HepG2 (cell line): ENCODE measurements around the gene BCAR3. TPM values are rescaled to one million over a fixed set of nuclear protein-coding genes. Genes with fewer than 3 reads are reported as not detected.

Experiments used
- ASH2L ChIP-seq: fragments of 300-600, 200-600 bp; sonication (generic); IDR thresholded peaks from 2 replicates; pipeline ENCODE4 v1.7.0; 2017; ENCODE audit warnings: low read depth, mild to moderate bottlenecking, moderate library complexity, mixed read lengths, low read length; ENCODE audit not compliant: insufficient read length
- ELF3 ChIP-seq: IDR thresholded peaks from 2 replicates; pipeline ENCODE4 v1.6.1; 2016; ENCODE audit warnings: missing genetic modification reagents, missing compliant biosample characterization
- GMEB1 ChIP-seq: sonication (generic); formaldehyde crosslinking; IDR thresholded peaks from 2 replicates; pipeline ENCODE4 v1.5.1; 2020; ENCODE audit warnings: missing genetic modification reagents, mild to moderate bottlenecking, borderline replicate concordance
- KLF16 ChIP-seq, 2 experiments: sonication (generic) in 1 of 2; formaldehyde crosslinking in 1 of 2; IDR thresholded peaks; 2 replicates each; pipeline versions ENCODE4 v1.6.1 to v1.8.0; 2016 to 2023; ENCODE audit warnings: missing genetic modification reagents in 2 of 2, missing compliant biosample characterization in 1 of 2
- MTF2 ChIP-seq: sonication (generic); formaldehyde crosslinking; IDR thresholded peaks from 2 replicates; pipeline ENCODE4 v1.5.0; 2020; ENCODE audit warnings: missing genetic modification reagents, borderline replicate concordance
- SAFB2 ChIP-seq: sonication (generic); formaldehyde crosslinking; IDR thresholded peaks from 2 replicates; pipeline ENCODE4 v1.5.1; 2020; ENCODE audit warnings: missing genetic modification reagents, low read depth, mild to moderate bottlenecking, borderline replicate concordance
- ZBTB42 ChIP-seq: sonication (generic); formaldehyde crosslinking; IDR thresholded peaks from 2 replicates; pipeline ENCODE4 v1.5.0; 2020; ENCODE audit warnings: mild to moderate bottlenecking, missing genetic modification reagents
- ZNF17 ChIP-seq: sonication (generic); formaldehyde crosslinking; IDR thresholded peaks from 2 replicates; pipeline ENCODE4 v1.5.0; 2020; ENCODE audit warnings: mild to moderate bottlenecking, missing genetic modification reagents
- ZNF232 ChIP-seq: sonication (generic); formaldehyde crosslinking; IDR thresholded peaks from 2 replicates; pipeline ENCODE4 v1.4.0; 2020; ENCODE audit warnings: missing genetic modification reagents, borderline replicate concordance
- ZNF564 ChIP-seq: sonication (generic); formaldehyde crosslinking; IDR thresholded peaks from 2 replicates; pipeline ENCODE4 v1.8.1; 2023; ENCODE audit warnings: mild to moderate bottlenecking, missing genetic modification reagents
- polyA plus RNA-seq, 8 experiments: library from polyadenylated mRNA; depleted of rRNA in 3 of 8; stranded (reverse) in 7 of 8; unstranded in 1 of 8; fragments of >200 nt; fragmentation: Illumina TruSeq in 4 of 8; extraction: Trizol in 4 of 8; gene quantifications; 2 replicates each; pipeline versions ENCODE4 v1.2.1 to v1.2.3, GENCODE V29; 2011 to 2016; ENCODE audit warnings: low read depth in 4 of 8, missing spikeins in 1 of 8, mixed read lengths in 1 of 8; ENCODE audit not compliant: insufficient read depth in 1 of 8
- total RNA-seq, 5 experiments: library from RNA; depleted of rRNA; stranded (reverse); fragments of >200 nt; fragmentation: Illumina TruSeq; extraction: Trizol; gene quantifications; 2 replicates each; pipeline ENCODE4 v1.2.3, GENCODE V29; 2016; ENCODE audit warnings: low read depth in 1 of 5
- TF ChIP-seq, protein P1 (sequence below): sonication (generic); formaldehyde crosslinking; IDR thresholded peaks from 2 replicates; pipeline ENCODE4 v1.4.0; 2020; ENCODE audit warnings: mild to moderate bottlenecking, missing genetic modification reagents, borderline replicate concordance
- TF ChIP-seq, protein P2 (sequence below): sonication (generic); formaldehyde crosslinking; IDR thresholded peaks from 2 replicates; pipeline ENCODE4 v1.8.0; 2022; ENCODE audit warnings: mild to moderate bottlenecking, missing genetic modification reagents, borderline replicate concordance
- TF ChIP-seq, protein P3 (sequence below): sonication (generic); formaldehyde crosslinking; IDR thresholded peaks from 2 replicates; pipeline ENCODE4 v1.4.0; 2020; ENCODE audit warnings: missing genetic modification reagents

The BCAR3 gene
- total and polyA plus RNA-seq, 2 of the 13 experiments (the other 11 are each of a cell fraction or from before 2014, with no cell fraction given): 3.6 to 4.8 TPM

DNA sequence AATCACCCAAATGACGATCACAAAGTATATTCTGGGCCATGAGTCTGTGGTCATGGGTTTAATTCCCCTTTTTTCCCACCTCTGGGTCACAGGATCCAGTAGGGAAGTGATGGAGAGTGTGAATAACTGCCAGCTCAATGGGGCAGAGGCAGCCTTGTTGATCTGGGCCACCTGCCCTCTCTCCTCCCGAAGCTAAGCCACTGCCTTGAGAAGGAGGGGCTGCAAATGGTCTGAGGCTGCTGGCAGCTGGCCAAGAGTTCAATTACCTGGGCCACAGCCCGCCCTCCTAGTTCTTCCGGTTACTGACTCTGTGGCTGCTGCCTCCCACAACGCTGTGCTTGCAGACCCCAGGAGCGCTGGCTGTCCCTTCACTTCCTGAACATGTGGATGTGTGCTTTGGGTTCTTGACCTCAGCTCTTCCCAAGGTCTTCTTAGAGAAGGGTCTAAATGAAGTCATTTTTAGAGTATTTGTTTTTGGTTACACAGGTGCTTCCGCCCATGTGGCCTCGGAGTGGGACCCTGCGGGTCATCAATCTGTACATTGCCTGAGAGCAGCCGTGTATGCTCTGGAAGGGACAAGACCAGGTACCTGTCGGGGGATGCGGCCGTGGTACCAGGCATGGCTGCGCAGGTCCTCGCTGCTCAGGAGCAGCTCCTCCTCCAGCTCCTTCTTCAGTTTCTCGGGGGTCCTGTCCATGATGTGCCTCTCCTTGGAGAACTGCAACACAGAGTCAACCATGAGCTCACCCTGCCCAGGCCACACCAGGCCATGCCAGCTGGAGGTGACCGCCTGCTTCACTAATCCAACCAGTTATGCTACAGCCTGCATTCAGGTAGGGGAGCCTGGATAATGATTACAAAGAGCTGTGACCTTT is 89.7 kb downstream of the BCAR3 start (continued):
- TF ChIP-seq ZNF564 (CRISPR knock-in tag) (peak; percentile 81), MTF2 (CRISPR knock-in tag) (no peak), ELF3 (CRISPR knock-in tag) (peak; percentile 98), ZNF17 (CRISPR knock-in tag) (no peak), ZNF232 (peak; percentile 68), SAFB2 (CRISPR knock-in tag) (no peak; the same call in 1 of the 2 replicates), KLF16 (CRISPR knock-in tag; IDR thresholded peaks at IDR 0.05) (peak in 1 of 2 experiments; percentile 63; a peak in 2 of 4 replicates), ASH2L (peak; percentile 36), GMEB1 (CRISPR knock-in tag) (no peak), ZBTB42 (CRISPR knock-in tag) (0 out of 2 replicates have a peak, but pooled peaks have one; percentile 23)
- TF ChIP-seq, protein P1, sequence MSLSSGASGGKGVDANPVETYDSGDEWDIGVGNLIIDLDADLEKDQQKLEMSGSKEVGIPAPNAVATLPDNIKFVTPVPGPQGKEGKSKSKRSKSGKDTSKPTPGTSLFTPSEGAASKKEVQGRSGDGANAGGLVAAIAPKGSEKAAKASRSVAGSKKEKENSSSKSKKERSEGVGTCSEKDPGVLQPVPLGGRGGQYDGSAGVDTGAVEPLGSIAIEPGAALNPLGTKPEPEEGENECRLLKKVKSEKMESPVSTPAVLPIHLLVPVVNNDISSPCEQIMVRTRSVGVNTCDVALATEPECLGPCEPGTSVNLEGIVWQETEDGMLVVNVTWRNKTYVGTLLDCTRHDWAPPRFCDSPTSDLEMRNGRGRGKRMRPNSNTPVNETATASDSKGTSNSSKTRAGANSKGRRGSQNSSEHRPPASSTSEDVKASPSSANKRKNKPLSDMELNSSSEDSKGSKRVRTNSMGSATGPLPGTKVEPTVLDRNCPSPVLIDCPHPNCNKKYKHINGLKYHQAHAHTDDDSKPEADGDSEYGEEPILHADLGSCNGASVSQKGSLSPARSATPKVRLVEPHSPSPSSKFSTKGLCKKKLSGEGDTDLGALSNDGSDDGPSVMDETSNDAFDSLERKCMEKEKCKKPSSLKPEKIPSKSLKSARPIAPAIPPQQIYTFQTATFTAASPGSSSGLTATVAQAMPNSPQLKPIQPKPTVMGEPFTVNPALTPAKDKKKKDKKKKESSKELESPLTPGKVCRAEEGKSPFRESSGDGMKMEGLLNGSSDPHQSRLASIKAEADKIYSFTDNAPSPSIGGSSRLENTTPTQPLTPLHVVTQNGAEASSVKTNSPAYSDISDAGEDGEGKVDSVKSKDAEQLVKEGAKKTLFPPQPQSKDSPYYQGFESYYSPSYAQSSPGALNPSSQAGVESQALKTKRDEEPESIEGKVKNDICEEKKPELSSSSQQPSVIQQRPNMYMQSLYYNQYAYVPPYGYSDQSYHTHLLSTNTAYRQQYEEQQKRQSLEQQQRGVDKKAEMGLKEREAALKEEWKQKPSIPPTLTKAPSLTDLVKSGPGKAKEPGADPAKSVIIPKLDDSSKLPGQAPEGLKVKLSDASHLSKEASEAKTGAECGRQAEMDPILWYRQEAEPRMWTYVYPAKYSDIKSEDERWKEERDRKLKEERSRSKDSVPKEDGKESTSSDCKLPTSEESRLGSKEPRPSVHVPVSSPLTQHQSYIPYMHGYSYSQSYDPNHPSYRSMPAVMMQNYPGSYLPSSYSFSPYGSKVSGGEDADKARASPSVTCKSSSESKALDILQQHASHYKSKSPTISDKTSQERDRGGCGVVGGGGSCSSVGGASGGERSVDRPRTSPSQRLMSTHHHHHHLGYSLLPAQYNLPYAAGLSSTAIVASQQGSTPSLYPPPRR (CRISPR knock-in tag): peak; percentile 75; the same call in 1 of the 2 replicates
- TF ChIP-seq, protein P2, sequence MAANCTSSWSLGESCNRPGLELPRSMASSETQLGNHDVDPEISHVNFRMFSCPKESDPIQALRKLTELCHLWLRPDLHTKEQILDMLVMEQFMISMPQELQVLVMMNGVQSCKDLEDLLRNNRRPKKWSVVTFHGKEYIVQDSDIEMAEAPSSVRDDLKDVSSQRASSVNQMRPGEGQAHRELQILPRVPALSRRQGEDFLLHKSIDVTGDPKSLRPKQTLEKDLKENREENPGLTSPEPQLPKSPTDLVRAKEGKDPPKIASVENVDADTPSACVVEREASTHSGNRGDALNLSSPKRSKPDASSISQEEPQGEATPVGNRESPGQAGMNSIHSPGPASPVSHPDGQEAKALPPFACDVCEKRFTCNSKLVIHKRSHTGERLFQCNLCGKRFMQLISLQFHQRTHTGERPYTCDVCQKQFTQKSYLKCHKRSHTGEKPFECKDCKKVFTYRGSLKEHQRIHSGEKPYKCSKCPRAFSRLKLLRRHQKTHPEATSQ (CRISPR knock-in tag): 0 out of 2 replicates have a peak, but pooled peaks have one; percentile 14
- TF ChIP-seq, protein P3, sequence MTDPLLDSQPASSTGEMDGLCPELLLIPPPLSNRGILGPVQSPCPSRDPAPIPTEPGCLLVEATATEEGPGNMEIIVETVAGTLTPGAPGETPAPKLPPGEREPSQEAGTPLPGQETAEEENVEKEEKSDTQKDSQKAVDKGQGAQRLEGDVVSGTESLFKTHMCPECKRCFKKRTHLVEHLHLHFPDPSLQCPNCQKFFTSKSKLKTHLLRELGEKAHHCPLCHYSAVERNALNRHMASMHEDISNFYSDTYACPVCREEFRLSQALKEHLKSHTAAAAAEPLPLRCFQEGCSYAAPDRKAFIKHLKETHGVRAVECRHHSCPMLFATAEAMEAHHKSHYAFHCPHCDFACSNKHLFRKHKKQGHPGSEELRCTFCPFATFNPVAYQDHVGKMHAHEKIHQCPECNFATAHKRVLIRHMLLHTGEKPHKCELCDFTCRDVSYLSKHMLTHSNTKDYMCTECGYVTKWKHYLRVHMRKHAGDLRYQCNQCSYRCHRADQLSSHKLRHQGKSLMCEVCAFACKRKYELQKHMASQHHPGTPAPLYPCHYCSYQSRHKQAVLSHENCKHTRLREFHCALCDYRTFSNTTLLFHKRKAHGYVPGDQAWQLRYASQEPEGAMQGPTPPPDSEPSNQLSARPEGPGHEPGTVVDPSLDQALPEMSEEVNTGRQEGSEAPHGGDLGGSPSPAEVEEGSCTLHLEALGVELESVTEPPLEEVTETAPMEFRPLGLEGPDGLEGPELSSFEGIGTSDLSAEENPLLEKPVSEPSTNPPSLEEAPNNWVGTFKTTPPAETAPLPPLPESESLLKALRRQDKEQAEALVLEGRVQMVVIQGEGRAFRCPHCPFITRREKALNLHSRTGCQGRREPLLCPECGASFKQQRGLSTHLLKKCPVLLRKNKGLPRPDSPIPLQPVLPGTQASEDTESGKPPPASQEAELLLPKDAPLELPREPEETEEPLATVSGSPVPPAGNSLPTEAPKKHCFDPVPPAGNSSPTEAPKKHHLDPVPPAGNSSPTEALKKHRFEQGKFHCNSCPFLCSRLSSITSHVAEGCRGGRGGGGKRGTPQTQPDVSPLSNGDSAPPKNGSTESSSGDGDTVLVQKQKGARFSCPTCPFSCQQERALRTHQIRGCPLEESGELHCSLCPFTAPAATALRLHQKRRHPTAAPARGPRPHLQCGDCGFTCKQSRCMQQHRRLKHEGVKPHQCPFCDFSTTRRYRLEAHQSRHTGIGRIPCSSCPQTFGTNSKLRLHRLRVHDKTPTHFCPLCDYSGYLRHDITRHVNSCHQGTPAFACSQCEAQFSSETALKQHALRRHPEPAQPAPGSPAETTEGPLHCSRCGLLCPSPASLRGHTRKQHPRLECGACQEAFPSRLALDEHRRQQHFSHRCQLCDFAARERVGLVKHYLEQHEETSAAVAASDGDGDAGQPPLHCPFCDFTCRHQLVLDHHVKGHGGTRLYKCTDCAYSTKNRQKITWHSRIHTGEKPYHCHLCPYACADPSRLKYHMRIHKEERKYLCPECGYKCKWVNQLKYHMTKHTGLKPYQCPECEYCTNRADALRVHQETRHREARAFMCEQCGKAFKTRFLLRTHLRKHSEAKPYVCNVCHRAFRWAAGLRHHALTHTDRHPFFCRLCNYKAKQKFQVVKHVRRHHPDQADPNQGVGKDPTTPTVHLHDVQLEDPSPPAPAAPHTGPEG (CRISPR knock-in tag): no peak
